Colonic mucosa (tissue), 4 donors: Measurements from ENCODE around the gene FFAR1. TPM values are rescaled to one million over a fixed set of nuclear protein-coding genes. Genes with fewer than 3 reads are reported as not detected.

Experiments
- DNase-seq: peaks from one replicate; pipeline ENCODE4 v3.0.0-alpha.2; 2020
- H3K27ac ChIP-seq: fragments of 200-600 bp; one replicate; pipeline ENCODE4 v1.8.0; 2021
- H3K27me3 ChIP-seq: fragments of 200-600 bp; one replicate; pipeline ENCODE4 v1.8.0; 2021
- H3K36me3 ChIP-seq: fragments of 200-600 bp; one replicate; pipeline ENCODE4 v1.8.0; 2021
- H3K4me1 ChIP-seq: fragments of 200-600 bp; one replicate; pipeline ENCODE4 v1.8.0; 2021; ENCODE audit warnings: mild to moderate bottlenecking
- H3K4me3 ChIP-seq: fragments of 200-600 bp; one replicate; pipeline ENCODE4 v1.8.0; 2021
- H3K9ac ChIP-seq, 2 donors: one replicate each; pipeline ENCODE4 v1.7.0; 2013; ENCODE audit warnings: control low read depth in 2 of 2, low read depth in 2 of 2, low read length in 2 of 2
- H3K9me3 ChIP-seq: fragments of 200-600 bp; one replicate; pipeline ENCODE4 v1.8.0; 2021
- intact Hi-C: fragments of 100-400 bp; cut with DNase I; formaldehyde crosslinking; loops from one replicate; pipeline ENCODE4 v1.14.1; 2022
- total RNA-seq, 2 donors: library from RNA; stranded (reverse); fragmentation: NEBNext Ultra II Directional in 1 of 2; extraction: Animal tissue kit (Norgen Biotek cat#: 25700) in 1 of 2; gene quantifications; one replicate each; pipeline ENCODE4 v1.2.1, GENCODE V29; 2021
- TF ChIP-seq, protein P1 (sequence below): fragments of 200-600 bp; IDR thresholded peaks from one replicate; pipeline ENCODE4 v1.8.0; 2022; ENCODE audit warnings: antibody characterized with exemption, mild to moderate bottlenecking
- donor health status: healthy.
- donor health status: DM: no; HTN: no; CAD: no.
- donor health status: DM: no; HTN: no; CAD: no.

FFAR1 gene
- total RNA-seq, 2 donors from 2014 or later: not detected

DNA sequence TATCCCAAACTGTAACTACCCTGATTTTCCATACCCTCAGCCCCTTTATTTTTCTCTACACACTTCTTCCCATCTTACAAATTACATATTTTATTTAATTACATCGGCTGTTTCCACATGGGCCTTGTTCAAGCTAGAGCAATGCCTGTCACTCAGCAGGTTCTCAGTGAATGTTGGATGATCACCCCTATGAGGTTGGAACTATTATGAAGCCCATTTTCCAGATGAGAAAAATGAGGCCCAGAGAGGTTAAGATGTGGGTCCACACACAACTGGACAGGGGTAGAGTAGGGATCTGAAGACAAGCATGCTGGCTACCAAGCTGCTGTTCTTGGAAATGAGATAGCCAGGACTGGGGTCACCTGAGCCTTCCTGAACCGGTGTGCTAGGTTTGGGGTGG lies 45.7 kb upstream of the FFAR1 start:
- intact Hi-C loops: no loop called here
- no peaks in the 10 kb centered on the region for H3K4me1 ChIP-seq

DNA sequence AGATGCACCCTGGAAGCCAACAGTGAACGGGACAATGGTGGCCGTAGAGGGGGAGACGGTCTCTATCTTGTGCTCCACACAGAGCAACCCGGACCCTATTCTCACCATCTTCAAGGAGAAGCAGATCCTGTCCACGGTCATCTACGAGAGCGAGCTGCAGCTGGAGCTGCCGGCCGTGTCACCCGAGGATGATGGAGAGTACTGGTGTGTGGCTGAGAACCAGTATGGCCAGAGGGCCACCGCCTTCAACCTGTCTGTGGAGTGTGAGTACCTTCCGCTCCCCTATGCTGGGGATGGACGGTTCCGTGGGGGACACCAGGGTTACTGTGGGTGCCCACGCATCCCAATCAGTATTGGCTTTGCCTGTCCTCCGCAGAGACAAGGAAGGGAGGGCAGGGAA lies 45.3 kb upstream of the FFAR1 start:
- intact Hi-C loops: no loop called here
- no peaks in the 10 kb centered on the region for H3K27me3 ChIP-seq
- no peak for DNase-seq
- TF ChIP-seq, protein P1, sequence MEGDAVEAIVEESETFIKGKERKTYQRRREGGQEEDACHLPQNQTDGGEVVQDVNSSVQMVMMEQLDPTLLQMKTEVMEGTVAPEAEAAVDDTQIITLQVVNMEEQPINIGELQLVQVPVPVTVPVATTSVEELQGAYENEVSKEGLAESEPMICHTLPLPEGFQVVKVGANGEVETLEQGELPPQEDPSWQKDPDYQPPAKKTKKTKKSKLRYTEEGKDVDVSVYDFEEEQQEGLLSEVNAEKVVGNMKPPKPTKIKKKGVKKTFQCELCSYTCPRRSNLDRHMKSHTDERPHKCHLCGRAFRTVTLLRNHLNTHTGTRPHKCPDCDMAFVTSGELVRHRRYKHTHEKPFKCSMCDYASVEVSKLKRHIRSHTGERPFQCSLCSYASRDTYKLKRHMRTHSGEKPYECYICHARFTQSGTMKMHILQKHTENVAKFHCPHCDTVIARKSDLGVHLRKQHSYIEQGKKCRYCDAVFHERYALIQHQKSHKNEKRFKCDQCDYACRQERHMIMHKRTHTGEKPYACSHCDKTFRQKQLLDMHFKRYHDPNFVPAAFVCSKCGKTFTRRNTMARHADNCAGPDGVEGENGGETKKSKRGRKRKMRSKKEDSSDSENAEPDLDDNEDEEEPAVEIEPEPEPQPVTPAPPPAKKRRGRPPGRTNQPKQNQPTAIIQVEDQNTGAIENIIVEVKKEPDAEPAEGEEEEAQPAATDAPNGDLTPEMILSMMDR: no peak
- H3K4me1 ChIP-seq: no peaks in the 10 kb centered on the region
- H3K27ac ChIP-seq: no peak overlapping the region
- no peaks in the 10 kb centered on the region for H3K36me3 ChIP-seq
- H3K4me3 ChIP-seq: no peak overlapping the region
- H3K9me3 ChIP-seq: no peaks in the 10 kb centered on the region
- no peak overlapping the region for H3K9ac ChIP-seq

More for the DNA sequence above, 45.7 kb upstream of the FFAR1 start:
- DNase-seq: no peak
- Histone ChIP-seq H3K27me3 (no peaks in the 10 kb centered on the region), H3K36me3 (no peaks in the 10 kb centered on the region), H3K4me3 (no peak overlapping the region), H3K9me3 (no peaks in the 10 kb centered on the region), H3K27ac (no peak overlapping the region), H3K9ac (no peak overlapping the region)
- TF ChIP-seq, protein P1: no peak

DNA sequence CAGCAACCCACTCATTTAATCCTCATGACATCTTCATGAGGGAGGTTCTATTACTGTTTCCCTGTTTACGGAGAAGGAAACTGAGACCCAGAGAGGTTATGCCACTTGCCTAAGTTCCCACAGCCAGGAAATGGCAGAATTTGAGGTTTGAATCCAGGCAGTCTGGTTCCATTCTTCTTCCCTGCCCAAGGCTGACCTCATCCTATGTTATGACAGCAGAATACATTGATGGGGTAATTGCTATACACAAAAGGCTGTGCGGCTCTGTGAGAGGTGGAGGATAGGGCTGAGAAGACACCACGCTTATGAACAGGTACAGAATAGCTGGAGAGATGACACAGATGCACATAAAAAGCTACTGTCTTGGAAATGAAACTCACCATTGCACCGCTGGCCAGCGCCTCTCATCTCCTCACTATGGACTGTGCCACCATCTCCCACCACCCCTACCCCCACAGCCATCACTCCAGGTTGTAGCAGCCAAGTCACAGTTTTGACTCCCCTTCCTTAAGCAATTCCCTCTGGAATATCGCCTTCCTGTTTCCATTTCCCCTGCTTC lies 44.3 kb upstream of the FFAR1 start:
- H3K27me3 ChIP-seq: no peaks in the 10 kb centered on the region
- intact Hi-C loops: no loop called here
- no peak overlapping the region for H3K4me3 ChIP-seq

DNA sequence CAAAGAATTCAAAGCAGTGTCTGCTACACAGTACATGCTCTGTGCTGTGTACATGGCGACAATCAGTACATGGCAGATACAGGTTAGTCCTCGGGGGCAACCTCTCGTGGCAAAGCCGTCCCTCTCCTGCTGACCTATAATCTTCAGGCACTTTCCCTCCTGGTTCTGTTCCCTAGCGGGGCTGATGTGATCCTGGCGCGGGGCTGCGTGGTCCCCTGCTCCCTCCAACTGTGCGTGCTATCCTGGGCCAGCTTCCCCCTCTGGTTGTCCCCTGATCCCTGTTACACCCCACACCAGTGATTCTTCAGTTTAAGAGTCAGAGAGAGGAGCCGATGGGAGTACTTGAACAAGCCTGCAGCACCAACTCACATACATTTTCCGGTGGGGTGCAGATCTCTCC lies 43.7 kb upstream of the FFAR1 start:
- Histone ChIP-seq H3K9ac (no peak overlapping the region), H3K27me3 (no peaks in the 10 kb centered on the region), H3K4me3 (no peak overlapping the region), H3K4me1 (no peaks in the 10 kb centered on the region), H3K27ac (no peak overlapping the region), H3K36me3 (no peaks in the 10 kb centered on the region), H3K9me3 (no peaks in the 10 kb centered on the region)
- intact Hi-C loops: no loop called here
- DNase-seq: no peak
- TF ChIP-seq, protein P1: no peak

More for the DNA sequence above, 44.3 kb upstream of the FFAR1 start:
- H3K4me1 ChIP-seq: no peaks in the 10 kb centered on the region
- no peak overlapping the region for H3K27ac ChIP-seq
- H3K36me3 ChIP-seq: no peaks in the 10 kb centered on the region
- TF ChIP-seq, protein P1: no peak
- no peak overlapping the region for H3K9ac ChIP-seq
- no peaks in the 10 kb centered on the region for H3K9me3 ChIP-seq
- no peak for DNase-seq

DNA sequence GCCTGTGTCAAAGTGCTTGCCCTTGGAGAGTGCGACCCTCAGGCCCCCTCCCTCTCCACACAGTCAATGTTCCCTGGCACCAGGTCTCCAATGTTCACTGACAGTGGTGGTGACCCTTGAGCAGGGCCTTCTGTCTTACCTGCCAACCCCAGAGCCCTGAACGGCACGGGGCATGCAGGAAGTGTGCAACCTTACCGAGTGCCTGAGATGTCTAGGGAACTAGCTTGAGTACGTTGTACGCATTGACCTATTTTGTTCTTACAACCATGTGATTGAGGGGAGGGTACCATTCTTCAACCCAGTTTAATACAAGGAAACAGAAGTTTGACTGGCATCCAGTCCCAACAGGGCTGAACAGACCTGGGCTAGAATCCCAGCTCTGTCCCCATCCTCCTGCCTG lies 42.5 kb upstream of the FFAR1 start:
- TF ChIP-seq, protein P1: no peak
- H3K27ac ChIP-seq: no peak overlapping the region
- no peaks in the 10 kb centered on the region for H3K36me3 ChIP-seq
- no peak overlapping the region for H3K4me3 ChIP-seq
- peak overlapping the region in 1 of 2 donors; percentile 12 for H3K9ac ChIP-seq
- H3K9me3 ChIP-seq: no peaks in the 10 kb centered on the region
- no peaks in the 10 kb centered on the region for H3K4me1 ChIP-seq
- DNase-seq: no peak
- no peaks in the 10 kb centered on the region for H3K27me3 ChIP-seq
- intact Hi-C loops: no loop called here
